GM21576 (cell line): ENCODE results near the gene C6orf163.
A peak's percentile ranks its signal among the peaks of the same experiment; 100 is the strongest.

Experiments used
- ATAC-seq: cut with Tn5 transposase; IDR thresholded peaks from one replicate; pipeline ENCODE4 v1.9.1; 2021; ENCODE audit warnings: mild to moderate bottlenecking, moderate library complexity; ENCODE audit not compliant: unreplicated experiment

Gene C6orf163

DNA sequence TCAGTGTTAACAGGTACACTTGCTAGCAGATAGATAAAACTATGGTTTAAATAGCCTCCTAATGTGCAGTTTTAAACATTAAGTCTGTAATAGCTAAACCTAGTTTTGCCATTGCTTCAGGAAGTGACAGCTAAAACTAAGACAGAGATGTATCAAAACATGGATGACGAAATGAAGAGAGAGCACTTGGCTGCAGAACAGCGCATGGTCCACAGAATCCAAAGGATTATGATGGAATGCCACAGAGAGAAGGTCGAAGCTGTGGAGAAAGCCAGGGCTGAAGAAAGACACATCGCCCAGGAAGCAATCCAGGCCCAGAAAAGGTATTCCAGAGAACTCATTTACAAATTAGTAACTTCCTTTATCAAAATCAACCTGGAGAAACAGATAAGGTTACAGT lies 11.6 kb downstream of the C6orf163 start:
- no peak for ATAC-seq

DNA sequence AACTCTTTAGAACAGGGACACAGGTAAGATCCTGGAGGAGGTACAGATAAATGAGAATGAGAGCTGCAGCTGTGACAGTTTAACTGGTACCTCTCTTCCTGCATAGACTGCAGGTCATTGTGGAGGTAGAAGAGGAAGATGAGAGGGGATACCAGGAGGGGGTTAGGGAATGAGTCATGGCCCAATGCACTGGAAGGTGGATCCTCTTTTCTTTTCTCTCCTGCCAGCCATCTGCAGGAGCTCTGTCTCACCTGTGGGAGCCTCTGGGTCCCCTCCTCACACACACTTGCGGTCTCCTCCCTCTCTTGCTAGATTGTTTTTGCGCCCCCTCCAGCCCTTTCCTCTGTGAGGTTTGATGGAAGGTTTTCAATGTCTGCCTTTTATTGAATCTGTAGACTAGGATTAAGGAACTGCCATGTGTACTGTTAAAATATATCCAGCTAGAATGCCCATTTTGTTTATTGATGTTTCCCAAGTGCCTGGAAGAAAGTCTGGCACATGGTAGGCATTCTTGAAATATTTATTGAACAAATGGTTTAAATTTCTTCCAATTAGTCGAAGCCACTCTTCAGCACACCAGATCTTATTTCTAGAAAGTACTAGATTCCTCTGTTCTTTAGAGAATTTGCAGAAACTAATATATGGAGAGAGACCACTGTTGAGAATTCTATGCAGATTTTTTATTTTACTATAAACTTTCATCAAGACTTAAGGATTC lies 13.0 kb downstream of the C6orf163 start:
- no peak for ATAC-seq

GRCh38 chr6:87364602-87365252 lies 20.1 kb downstream of the C6orf163 start:
- ATAC-seq, result no peak

DNA sequence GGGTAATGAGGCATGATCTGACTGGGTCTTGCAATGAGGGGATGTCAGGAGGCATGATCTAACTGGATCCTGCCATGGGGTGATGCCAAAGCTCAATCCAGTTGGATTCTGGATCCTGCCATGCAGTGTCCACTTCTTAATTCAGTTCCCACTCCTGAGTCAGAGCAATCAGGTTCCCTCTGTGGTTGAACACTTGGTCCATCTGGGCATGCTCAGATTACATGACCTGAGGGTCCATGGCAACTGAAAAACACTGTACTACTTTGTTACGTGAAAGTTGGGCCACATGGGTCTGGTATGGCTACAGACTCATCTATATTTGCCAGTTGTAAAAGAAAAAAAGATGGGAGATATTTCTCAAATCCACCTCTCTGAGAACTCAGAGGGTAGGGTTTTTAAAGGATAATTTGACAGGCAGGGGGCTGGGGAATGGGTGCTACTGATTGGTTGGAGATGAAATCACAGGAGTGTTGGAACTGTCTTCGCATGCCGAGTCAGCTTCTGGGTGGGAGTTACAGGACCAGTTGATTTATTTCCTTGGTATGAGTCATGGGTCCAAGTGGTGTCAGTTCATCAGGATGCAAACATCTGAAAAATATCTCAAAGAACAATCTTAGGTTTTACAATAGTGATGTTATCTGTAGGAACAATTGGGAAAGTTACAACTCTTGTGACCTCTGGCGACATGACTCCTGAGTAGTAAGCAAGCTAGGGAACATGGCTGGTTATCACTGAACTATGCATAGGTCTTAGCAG lies 21.6 kb downstream of the C6orf163 start:
- no peak for ATAC-seq

DNA sequence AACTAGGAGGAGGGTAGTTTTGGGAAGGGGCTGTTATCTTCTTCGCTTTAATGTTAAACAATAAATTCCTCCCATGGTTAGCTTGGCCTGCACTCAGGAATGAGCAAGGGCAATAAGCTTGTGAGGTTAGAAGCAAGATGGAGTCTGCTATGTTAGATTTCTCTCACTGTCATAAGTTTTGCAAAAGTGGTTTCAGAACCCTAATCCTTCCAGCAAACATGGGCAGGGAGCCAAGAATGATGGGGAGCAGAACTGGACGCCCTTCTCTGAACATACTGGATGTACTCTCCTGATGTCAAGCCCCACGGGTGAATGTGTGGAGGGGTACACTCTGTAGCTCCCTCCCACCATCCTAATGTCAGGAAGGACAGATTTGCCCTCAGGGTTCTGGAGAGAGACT lies 22.3 kb downstream of the C6orf163 start:
- no peak for ATAC-seq

GRCh38 chr6:87373377-87373776 lies 28.8 kb downstream of the C6orf163 start:
- ATAC-seq, result no peak

DNA sequence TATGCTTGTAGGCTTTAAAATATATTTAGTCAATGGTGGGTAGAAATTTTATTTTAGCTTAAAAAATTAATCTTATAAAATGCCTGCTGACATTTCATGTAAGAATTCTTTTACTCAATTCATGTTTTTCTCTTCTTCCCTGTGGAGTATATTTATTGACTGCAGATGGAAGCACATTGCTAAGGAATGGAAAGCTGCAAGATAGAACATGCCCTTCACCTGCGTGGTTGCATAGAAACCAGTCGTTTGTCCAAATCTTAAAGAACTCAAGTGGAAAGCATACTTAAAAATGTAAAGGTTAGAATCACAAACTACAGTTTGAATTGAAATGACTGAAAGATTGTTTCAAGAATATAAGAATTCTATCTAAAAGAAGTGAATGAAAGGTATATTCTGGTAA lies 30.7 kb downstream of the C6orf163 start:
- no peak for ATAC-seq

- no peak for ATAC-seq
Measured at GRCh38 chr6:87376643-87377042, 32.0 kb downstream of the C6orf163 start.

GRCh38 chr6:87378947-87379346 lies 34.3 kb downstream of the C6orf163 start:
- peak; percentile 69 for ATAC-seq

DNA sequence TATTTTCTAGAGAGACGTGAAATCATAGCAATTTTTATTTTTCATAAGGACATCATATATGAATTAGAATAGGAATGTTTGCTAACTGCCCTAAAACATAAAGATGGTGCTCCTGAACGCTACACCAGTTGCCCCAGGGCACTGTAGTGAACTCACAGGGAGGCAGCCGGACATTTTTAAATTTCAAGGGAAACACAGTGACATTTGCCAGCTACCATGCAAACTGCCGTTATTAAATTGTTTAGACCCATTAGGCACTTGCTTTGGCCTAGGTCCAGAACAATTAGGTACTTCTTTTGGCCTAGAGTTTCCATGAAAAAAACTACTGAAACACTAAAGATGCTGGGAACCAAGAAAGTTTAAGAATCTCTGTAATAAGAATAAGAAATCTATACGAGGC lies 38.2 kb downstream of the C6orf163 start:
- ATAC-seq, result no peak

DNA sequence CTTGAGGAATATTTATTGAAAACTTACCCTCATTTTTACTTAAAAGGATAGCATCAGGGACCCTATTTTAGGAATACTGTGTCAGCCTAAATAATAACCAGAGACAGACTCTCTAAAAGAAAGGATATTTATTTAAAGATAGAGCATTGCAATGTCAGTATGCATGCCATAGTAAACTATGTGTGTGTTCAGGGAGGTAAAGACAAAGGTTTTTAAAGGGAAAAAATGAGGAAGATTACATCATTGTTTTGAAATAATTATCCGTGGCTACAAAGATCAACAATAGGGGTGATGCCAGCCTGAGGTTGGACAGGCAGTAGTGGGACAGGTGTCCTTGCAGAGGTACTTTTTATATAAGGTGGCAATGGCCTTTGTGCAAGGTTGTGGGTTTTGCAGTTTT lies 39.4 kb downstream of the C6orf163 start:
- no peak for ATAC-seq

DNA sequence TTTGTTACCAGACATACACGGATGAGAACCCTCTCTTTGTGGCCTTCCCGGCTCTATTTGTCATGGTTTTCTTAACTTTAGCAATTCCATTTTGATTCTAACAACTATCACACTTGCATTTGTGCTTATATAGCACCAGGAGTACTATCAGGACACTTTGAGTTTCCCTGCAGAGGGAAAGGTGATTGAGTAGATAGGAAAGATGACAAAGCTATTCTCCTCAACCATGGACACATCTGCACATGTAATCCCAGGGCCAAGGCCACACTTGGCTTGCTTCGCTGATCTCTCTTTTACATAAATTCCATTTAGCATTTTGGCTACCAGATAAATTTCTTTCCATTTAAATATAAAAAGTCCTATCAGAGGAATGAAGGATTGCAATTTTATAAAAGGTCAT lies 39.8 kb downstream of the C6orf163 start:
- ATAC-seq, result no peak

- peak; percentile 49 for ATAC-seq
Measured at GRCh38 chr6:87391334-87391733, 46.7 kb downstream of the C6orf163 start.

- ATAC-seq, result peak; percentile 67
Measured at GRCh38 chr6:87393026-87393622, 48.5 kb downstream of the C6orf163 start.

GRCh38 chr6:87395431-87395830 lies 50.8 kb downstream of the C6orf163 start:
- ATAC-seq, result no peak

DNA sequence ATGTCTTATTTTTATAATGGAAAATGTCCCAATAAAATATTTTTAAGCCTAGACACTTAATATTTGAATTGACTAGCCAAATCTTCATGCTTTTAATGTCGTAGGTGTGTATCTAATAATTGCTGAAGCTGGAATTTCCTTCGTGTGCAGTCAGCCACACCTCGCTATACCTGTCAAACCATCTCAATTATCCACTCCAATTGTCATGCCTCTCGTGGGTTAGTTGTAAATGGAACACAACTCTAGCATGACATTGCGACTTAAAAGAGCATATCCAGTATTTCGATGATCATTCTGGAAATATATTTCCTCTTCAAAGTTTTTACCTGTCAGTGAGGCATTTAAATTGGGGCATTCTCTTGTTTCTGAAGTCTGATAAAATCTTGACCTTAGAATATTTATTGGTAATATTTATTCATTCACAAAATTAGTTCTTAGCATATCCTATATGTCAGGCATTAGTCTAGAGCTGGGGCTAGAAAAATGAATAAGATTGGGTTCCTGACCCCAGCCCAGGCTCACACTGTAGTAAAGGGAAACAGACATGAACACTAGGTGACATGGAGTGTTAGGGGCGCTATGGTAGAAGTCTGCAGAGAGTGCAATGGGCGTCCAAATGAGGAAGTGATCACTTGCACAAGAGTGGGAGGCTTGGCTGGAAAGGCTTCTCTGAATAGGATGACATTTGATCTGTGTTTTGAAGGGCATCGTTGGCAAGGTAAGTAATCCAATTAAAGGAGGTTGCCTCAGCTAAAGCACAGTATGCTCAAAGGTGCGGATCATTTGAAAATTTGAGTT lies 52.2 kb downstream of the C6orf163 start:
- ATAC-seq, result peak; percentile 84

DNA sequence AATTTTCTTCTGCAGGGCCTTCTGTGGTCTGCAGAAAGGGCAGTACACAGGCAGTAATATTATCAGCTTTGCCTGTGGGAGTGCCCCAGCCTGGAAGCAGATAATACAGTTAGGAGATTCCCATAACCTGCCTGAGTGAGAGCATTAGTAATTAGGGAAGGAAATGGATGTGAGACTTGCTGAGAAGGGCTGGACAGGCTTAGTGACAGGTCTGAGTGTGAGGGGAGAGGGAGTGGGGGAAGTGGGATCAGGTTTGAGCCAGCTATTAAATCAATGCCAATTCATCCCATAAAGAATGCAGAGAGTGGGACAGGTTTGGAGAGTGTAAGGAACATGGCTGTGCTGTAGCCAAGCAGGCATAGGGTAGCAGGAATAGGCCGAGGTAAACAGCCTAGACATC lies 53.0 kb downstream of the C6orf163 start:
- ATAC-seq, result no peak

DNA sequence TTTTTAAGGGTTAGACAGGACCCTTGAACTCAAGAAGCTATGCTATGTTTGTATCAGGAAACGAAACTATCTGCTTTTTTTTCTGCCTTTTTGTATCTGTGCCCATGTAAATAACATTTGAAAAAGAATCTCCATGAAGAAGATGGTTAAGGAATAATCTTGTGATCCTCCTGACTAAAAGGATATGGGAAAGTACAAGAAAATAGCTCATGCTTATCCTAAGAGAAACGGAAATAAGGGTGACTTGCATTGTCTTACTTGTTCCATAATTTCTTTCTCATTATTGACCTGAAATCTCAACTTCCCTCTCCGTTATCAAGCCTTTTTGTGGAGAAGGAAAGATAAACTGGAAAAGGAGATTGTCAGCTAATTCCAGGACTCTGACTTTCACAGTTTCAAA lies 57.2 kb downstream of the C6orf163 start:
- ATAC-seq, result no peak

DNA sequence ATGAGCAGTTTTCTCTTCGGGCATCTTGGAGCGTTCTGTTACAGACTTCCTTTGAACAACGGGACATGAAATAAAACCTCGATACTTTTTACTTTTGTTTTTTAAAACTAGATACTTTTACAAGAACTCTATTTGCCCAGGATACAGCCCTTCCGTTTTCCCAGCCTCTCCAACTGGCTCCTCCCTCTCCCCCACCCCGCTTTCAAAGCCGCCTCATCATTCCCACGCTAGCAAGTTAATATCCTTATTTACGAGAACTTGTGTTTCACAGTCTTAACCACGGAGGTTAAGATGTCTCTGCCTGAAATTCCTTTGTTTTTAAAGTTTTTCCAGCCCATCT lies 62.9 kb downstream of the C6orf163 start:
- peak; percentile 13 for ATAC-seq

- ATAC-seq, result peak; percentile 84
Measured at GRCh38 chr6:87407901-87408720, 63.5 kb downstream of the C6orf163 start, which contains the start of gene CFAP206. Gene CFAP206 (plus strand): TSS chr6:87407972. CDS start chr6:87409840, 1,868 bp downstream.
